Stimulated activated CD4-positive, alpha-beta T cell treated with anti-CD3 and anti-CD28 coated beads, Interleukin-1b, Interleukin-23, amount 100 ng/mL, for 48 hours (primary cell): Measurements from ENCODE around the gene EVI2A.
"Not testable (repeated sequence)": the region's sequence is repeated elsewhere in the genome, so short reads cannot be mapped to it uniquely, and the experiment has no call there.

Experiments
- DNase-seq: peaks from one replicate; pipeline ENCODE4 v3.0.0-alpha.2; 2020

Gene EVI2A

GRCh38 chr17:31321481-31321880 is at the start of gene EVI2A:
TSS of gene EVI2A (minus strand) at chr17:31321622. CDS start at chr17:31319013, 2,609 bp downstream.
- DNase-seq = peak; percentile 85

GRCh38 chr17:31369266-31369665 is 47.8 kb upstream of the EVI2A start:
- no peak for DNase-seq

GRCh38 chr17:31366088-31366487 is 44.7 kb upstream of the EVI2A start:
- DNase-seq = no peak

- no peak for DNase-seq
Observed at GRCh38 chr17:31364012-31364411, 42.6 kb upstream of the EVI2A start.

GRCh38 chr17:31357839-31358394 is 36.5 kb upstream of the EVI2A start:
- DNase-seq = no peak

- DNase-seq = no peak
Observed at GRCh38 chr17:31357091-31357490, 35.7 kb upstream of the EVI2A start.

- DNase-seq = no peak
Observed at GRCh38 chr17:31355935-31356334, 34.5 kb upstream of the EVI2A start.

- DNase-seq = no peak
Observed at GRCh38 chr17:31349454-31349853, 28.0 kb upstream of the EVI2A start.

- not testable (repeated sequence) for DNase-seq
Observed at GRCh38 chr17:31345191-31345747, 23.8 kb upstream of the EVI2A start.

GRCh38 chr17:31339906-31340661 is 18.7 kb upstream of the EVI2A start:
- DNase-seq = no peak

GRCh38 chr17:31329221-31329620 is 7.8 kb upstream of the EVI2A start:
- DNase-seq = no peak

GRCh38 chr17:31328160-31328535 is 6.7 kb upstream of the EVI2A start:
- DNase-seq = no peak

- no peak for DNase-seq
Observed at GRCh38 chr17:31327534-31328159, 6.2 kb upstream of the EVI2A start.

- no peak for DNase-seq
Observed at GRCh38 chr17:31323551-31323950, 2.1 kb upstream of the EVI2A start.

GRCh38 chr17:31321966-31322365 is 544 bp upstream of the EVI2A start:
- peak; percentile 30 for DNase-seq

- DNase-seq = no peak
Observed at GRCh38 chr17:31320791-31321190, 631 bp downstream of the EVI2A start.

GRCh38 chr17:31320241-31320640 is 1.2 kb downstream of the EVI2A start:
- DNase-seq = no peak

- DNase-seq = no peak
Observed at GRCh38 chr17:31318851-31319661, 2.4 kb downstream of the EVI2A start.

- peak; percentile 74 for DNase-seq
Observed at GRCh38 chr17:31318298-31318801, 3.1 kb downstream of the EVI2A start.

GRCh38 chr17:31314782-31315100 is 6.7 kb downstream of the EVI2A start:
- DNase-seq = no peak

GRCh38 chr17:31313982-31314781 is 7.2 kb downstream of the EVI2A start, which contains the start of gene EVI2B:
TSS of gene EVI2B (minus strand) at chr17:31314054. CDS start at chr17:31305609, 8,445 bp downstream.
- DNase-seq = no peak

- DNase-seq = peak; percentile 36
Observed at GRCh38 chr17:31312223-31312622, 9.2 kb downstream of the EVI2A start.
